ENCODE measurements around the gene SFXN3.

GRCh38 chr10:101008823-101009423 lies 22.1 kb upstream of the SFXN3 start:
- TF ChIP-seq SMARCA5 (IDR thresholded peaks at IDR 0.05) (no peak), CTCF (IDR thresholded peaks at IDR 0.05 in 2 of 3, conservative IDR thresholded peaks at IDR 0.05 in 1 of 3; ENCODE audit: control insufficient read depth in 2 of 3, extremely low read depth in 1 of 3, insufficient read depth in 1 of 3, low read depth in 3 of 3, low read length in 3 of 3) (no peak), RELA (IDR thresholded peaks at IDR 0.05; ENCODE audit: borderline replicate concordance, partially characterized antibody) (no peak), CHD2 (IDR thresholded peaks at IDR 0.05; ENCODE audit: borderline replicate concordance, low read depth, low read length) (no peak), POLR2AphosphoS5 (IDR thresholded peaks at IDR 0.05; ENCODE audit: low read length) (no peak)
- TF ChIP-seq, protein P1, sequence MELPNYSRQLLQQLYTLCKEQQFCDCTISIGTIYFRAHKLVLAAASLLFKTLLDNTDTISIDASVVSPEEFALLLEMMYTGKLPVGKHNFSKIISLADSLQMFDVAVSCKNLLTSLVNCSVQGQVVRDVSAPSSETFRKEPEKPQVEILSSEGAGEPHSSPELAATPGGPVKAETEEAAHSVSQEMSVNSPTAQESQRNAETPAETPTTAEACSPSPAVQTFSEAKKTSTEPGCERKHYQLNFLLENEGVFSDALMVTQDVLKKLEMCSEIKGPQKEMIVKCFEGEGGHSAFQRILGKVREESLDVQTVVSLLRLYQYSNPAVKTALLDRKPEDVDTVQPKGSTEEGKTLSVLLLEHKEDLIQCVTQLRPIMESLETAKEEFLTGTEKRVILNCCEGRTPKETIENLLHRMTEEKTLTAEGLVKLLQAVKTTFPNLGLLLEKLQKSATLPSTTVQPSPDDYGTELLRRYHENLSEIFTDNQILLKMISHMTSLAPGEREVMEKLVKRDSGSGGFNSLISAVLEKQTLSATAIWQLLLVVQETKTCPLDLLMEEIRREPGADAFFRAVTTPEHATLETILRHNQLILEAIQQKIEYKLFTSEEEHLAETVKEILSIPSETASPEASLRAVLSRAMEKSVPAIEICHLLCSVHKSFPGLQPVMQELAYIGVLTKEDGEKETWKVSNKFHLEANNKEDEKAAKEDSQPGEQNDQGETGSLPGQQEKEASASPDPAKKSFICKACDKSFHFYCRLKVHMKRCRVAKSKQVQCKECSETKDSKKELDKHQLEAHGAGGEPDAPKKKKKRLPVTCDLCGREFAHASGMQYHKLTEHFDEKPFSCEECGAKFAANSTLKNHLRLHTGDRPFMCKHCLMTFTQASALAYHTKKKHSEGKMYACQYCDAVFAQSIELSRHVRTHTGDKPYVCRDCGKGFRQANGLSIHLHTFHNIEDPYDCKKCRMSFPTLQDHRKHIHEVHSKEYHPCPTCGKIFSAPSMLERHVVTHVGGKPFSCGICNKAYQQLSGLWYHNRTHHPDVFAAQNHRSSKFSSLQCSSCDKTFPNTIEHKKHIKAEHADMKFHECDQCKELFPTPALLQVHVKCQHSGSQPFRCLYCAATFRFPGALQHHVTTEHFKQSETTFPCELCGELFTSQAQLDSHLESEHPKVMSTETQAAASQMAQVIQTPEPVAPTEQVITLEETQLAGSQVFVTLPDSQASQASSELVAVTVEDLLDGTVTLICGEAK (IDR thresholded peaks at IDR 0.05; ENCODE audit: borderline replicate concordance), result no peak
